IMR-90 (cell line): ENCODE results near the gene DNAAF3. TPM values are rescaled to one million over a fixed set of nuclear protein-coding genes. Genes with fewer than 3 reads are reported as not detected.

Source experiments
- ATAC-seq: fragments of 200-7000 bp; cut with Tn5 transposase; 2 replicates; pipeline ENCODE4 v1.9.1; 2020; ENCODE audit warnings: low read depth, mild to moderate bottlenecking, moderate library complexity
- BruUV-seq: library from RNA; stranded (reverse); fragments of 400-500 nt; replicated peaks from 2 replicates; lab custom pipeline; 2021; lab: Mats Ljungman, UMichigan
- CTCF ChIA-PET: fragments of 300-600 bp; formaldehyde crosslinking; extraction: SDS; loops from one replicate; lab custom pipeline; 2021; ENCODE audit warnings: antibody characterized with exemption; lab: Yijun Ruan, JAX
- POLR2A ChIA-PET: fragments of 300-600 bp; sonication (Branson Sonifier 250); formaldehyde crosslinking; loops from one replicate; lab custom pipeline; 2022; ENCODE audit warnings: antibody characterized with exemption; ENCODE audit not compliant: unreplicated experiment; lab: Charles Lee
- DNase-seq: peaks from one replicate; pipeline ENCODE4 v3.0.0; 2013
- H2AFZ ChIP-seq: replicated peaks from 2 replicates; pipeline ENCODE3; 2013; ENCODE audit warnings: low read length, mild to moderate bottlenecking; ENCODE audit not compliant: poor library complexity
- H2AK5ac ChIP-seq: 2 replicates; pipeline ENCODE4 v1.6.1; 2013; ENCODE audit warnings: low read depth, low read length, inconsistent platforms
- H2AK9ac ChIP-seq: replicated peaks from 2 replicates; pipeline ENCODE3; 2013; ENCODE audit warnings: mild to moderate bottlenecking, low read depth, low read length, moderate library complexity; ENCODE audit not compliant: poor library complexity
- H2BK120ac ChIP-seq: 2 replicates; pipeline ENCODE4 v1.6.1; 2013; ENCODE audit warnings: low read depth, low read length, inconsistent platforms
- H2BK15ac ChIP-seq: 3 replicates; pipeline ENCODE4 v1.6.1; 2013; ENCODE audit warnings: low read depth, low read length, inconsistent platforms
- H2BK20ac ChIP-seq: 2 replicates; pipeline ENCODE4 v1.6.1; 2013; ENCODE audit warnings: low read depth, mild to moderate bottlenecking, inconsistent platforms, low read length, moderate library complexity
- H2BK5ac ChIP-seq: 2 replicates; pipeline ENCODE4 v1.6.1; 2013; ENCODE audit warnings: mild to moderate bottlenecking, low read depth, low read length, inconsistent platforms; ENCODE audit not compliant: poor library complexity, severe bottlenecking
- H3K14ac ChIP-seq: replicated peaks from 2 replicates; pipeline ENCODE4 v1.6.1; 2013; ENCODE audit warnings: low read depth, low read length, inconsistent platforms
- H3K18ac ChIP-seq: 2 replicates; pipeline ENCODE4 v1.6.1; 2013; ENCODE audit warnings: low read depth, low read length, control low read depth
- H3K23ac ChIP-seq: 2 replicates; pipeline ENCODE4 v1.6.1; 2013; ENCODE audit warnings: low read depth, low read length, inconsistent platforms
- H3K27ac ChIP-seq: 2 replicates; pipeline ENCODE4 v1.5.1; 2013; ENCODE audit warnings: mild to moderate bottlenecking, control low read depth, low read length; ENCODE audit not compliant: insufficient read depth
- H3K27me3 ChIP-seq: 2 replicates; pipeline ENCODE4 v1.6.1; 2013; ENCODE audit warnings: low read length; ENCODE audit not compliant: control insufficient read depth, insufficient read depth
- H3K36me3 ChIP-seq: 2 replicates; pipeline ENCODE4 v1.6.1; 2013; ENCODE audit warnings: low read length, mixed read lengths; ENCODE audit not compliant: control insufficient read depth, insufficient read depth
- H3K4ac ChIP-seq: 2 replicates; pipeline ENCODE4 v1.6.1; 2013; ENCODE audit warnings: low read depth, low read length, inconsistent platforms
- H3K4me1 ChIP-seq: 2 replicates; pipeline ENCODE4 v1.6.1; 2013; ENCODE audit warnings: low read length, mixed read lengths; ENCODE audit not compliant: control insufficient read depth, insufficient read depth
- H3K4me2 ChIP-seq: 2 replicates; pipeline ENCODE4 v1.6.1; 2013; ENCODE audit warnings: low read depth, mild to moderate bottlenecking, control low read depth, low read length, moderate library complexity
- H3K4me3 ChIP-seq: 2 replicates; pipeline ENCODE4 v1.5.1; 2013; ENCODE audit warnings: low read depth, mild to moderate bottlenecking, control low read depth, low read length, moderate library complexity; ENCODE audit not compliant: insufficient read depth
- H3K56ac ChIP-seq: 2 replicates; pipeline ENCODE4 v1.6.1; 2013; ENCODE audit warnings: low read length, inconsistent platforms; ENCODE audit not compliant: insufficient read depth; ENCODE audit errors: extremely low read depth
- H3K79me1 ChIP-seq, 2 experiments: 2 replicates each; pipeline ENCODE4 v1.6.1; 2013; ENCODE audit warnings: low read length in 2 of 2, inconsistent platforms in 1 of 2, low read depth in 1 of 2
- H3K9ac ChIP-seq: 2 replicates; pipeline ENCODE4 v1.6.1; 2013; ENCODE audit warnings: low read depth, low read length, control low read depth
- H3K9me1 ChIP-seq: 2 replicates; pipeline ENCODE4 v1.6.1; 2013; ENCODE audit warnings: low read length, inconsistent platforms; ENCODE audit not compliant: insufficient read depth
- H3K9me3 ChIP-seq: 2 replicates; pipeline ENCODE4 v1.6.1; 2013; ENCODE audit warnings: low read length; ENCODE audit not compliant: control insufficient read depth, insufficient read depth
- H4K20me1 ChIP-seq: 2 replicates; pipeline ENCODE4 v1.6.1; 2013; ENCODE audit warnings: low read length, inconsistent platforms; ENCODE audit not compliant: insufficient read depth
- H4K5ac ChIP-seq: 2 replicates; pipeline ENCODE4 v1.6.1; 2013; ENCODE audit warnings: mild to moderate bottlenecking, low read depth, low read length, control low read depth
- H4K8ac ChIP-seq, 2 experiments: 2 replicates each; pipeline ENCODE4 v1.6.1; 2013; ENCODE audit warnings: low read depth in 2 of 2, low read length in 2 of 2, control low read depth in 1 of 2, inconsistent platforms in 1 of 2
- H4K91ac ChIP-seq: 2 replicates; pipeline ENCODE4 v1.6.1; 2013; ENCODE audit warnings: low read depth, low read length, inconsistent platforms; ENCODE audit not compliant: insufficient read depth
- ELK1 ChIP-seq: fragments of 150-350 bp; IDR thresholded peaks from 2 replicates; pipeline ENCODE4 v1.6.1; 2016; ENCODE audit warnings: low read depth, mild to moderate bottlenecking, low read length, moderate library complexity, borderline replicate concordance
- MAFK ChIP-seq: IDR thresholded peaks from 2 replicates; pipeline ENCODE4 v1.6.1; 2012; ENCODE audit warnings: low read depth, low read length, improper control_type of control experiment
- WGBS, 2 experiments: methylation state at CpG; one replicate each; pipeline versions ENCODE4 v1.1.5 to v1.1.7; 2013; ENCODE audit warnings: missing lambda C conversion rate in 2 of 2; ENCODE audit not compliant: insufficient read length in 1 of 2; ENCODE audit errors: extremely low coverage in 2 of 2; 5-methylcytosine and 5-hydroxymethylcytosine counted together
- dilution Hi-C: fragments of 300-500 bp; cut with HindIII; formaldehyde crosslinking; loops from one replicate; pipeline ENCODE4 v1.14.3; 2018; ENCODE audit warnings: low sequenced_read_pairs; ENCODE audit not compliant: unreplicated experiment
- in situ Hi-C: fragments of 300-500 bp; cut with MboI; formaldehyde crosslinking; loops from 3 replicates; pipeline ENCODE4 v1.14.3; 2019; ENCODE audit warnings: low sequenced_read_pairs, inconsistent platforms, mixed read lengths
- intact Hi-C: fragments of 100-400 bp; cut with micrococcal nuclease; formaldehyde crosslinking; loops from 2 replicates; pipeline ENCODE4 v1.10.0; 2022
- polyA plus RNA-seq, 3 experiments: library from polyadenylated mRNA; depleted of rRNA; stranded (reverse); fragments of >200 nt; gene quantifications; 2 replicates each; pipeline ENCODE4 v1.2.3, GENCODE V29; 2012; ENCODE audit warnings: low replicate concordance in 1 of 3
- total RNA-seq: library from RNA; depleted of rRNA; stranded (reverse); fragments of >200 nt; gene quantifications from 2 replicates; pipeline ENCODE4 v1.2.3, GENCODE V29; 2012

Gene DNAAF3
- total and polyA plus RNA-seq, 2 of the 4 experiments (the other 2 are of a cell fraction) = 0.34 TPM; not detected in 1

- Histone ChIP-seq H3K23ac (no peak within 1 kb of the TSS), H3K9me3 (no peaks in the 10 kb centered on the region), H2AK9ac (no peak within 1 kb of the TSS), H2BK20ac (no peak within 1 kb of the TSS), H2BK15ac (no peak within 1 kb of the TSS), H2AK5ac (no peak within 1 kb of the TSS), H3K27me3 (peaks cover 40% of the 10 kb centered on the region), H3K56ac (no peak within 1 kb of the TSS), H4K91ac (no peak within 1 kb of the TSS), H3K14ac (no peak within 1 kb of the TSS), H3K9me1 (no peaks in the 10 kb centered on the region), H3K4me2 (no peak within 1 kb of the TSS), H3K4me3 (no peak within 1 kb of the TSS), H3K4ac (no peak within 1 kb of the TSS), H4K8ac (no peak within 1 kb of the TSS), H3K4me1 (peaks cover 2% of the 10 kb centered on the region; the same call in 1 of the 2 replicates), H3K9ac (no peak within 1 kb of the TSS), H2BK5ac (no peak within 1 kb of the TSS), H3K79me1 (no peaks in the 10 kb centered on the region), H3K27ac (no peak within 1 kb of the TSS), H4K20me1 (no peaks in the 10 kb centered on the region), H2AFZ (peak within 1 kb of the TSS; percentile 71), H3K36me3 (no peaks in the 10 kb centered on the region), H3K18ac (no peak within 1 kb of the TSS), H4K5ac (no peak within 1 kb of the TSS), H2BK120ac (no peak within 1 kb of the TSS)
- in situ Hi-C loops (no loop called here), dilution Hi-C loops (no loop called here), intact Hi-C loops (no loop called here)
- CTCF ChIA-PET = no interaction called here
- POLR2A ChIA-PET = no interaction called here
- BruUV-seq = no TSS peak
- WGBS, 2 experiments = 50% methylated on average over 7 of the region's 39 CpGs; no CpG with 5 or more reads in 1 of the 2 experiments
- TF ChIP-seq ELK1 (no peak), MAFK (no peak)
- no peak for ATAC-seq
- DNase-seq = no peak
Measured at GRCh38 chr19:55157064-55157908, 9.1 kb downstream of the DNAAF3 start, which contains the start of gene TNNI3. Gene TNNI3, minus strand, starts transcription at chr19:55157732. Its CDS starts 143 bp downstream, at chr19:55157589.
